ENCODE results near the gene HADH. TPM values are rescaled to one million over a fixed set of nuclear protein-coding genes. Genes with fewer than 3 reads are reported as not detected.
"Not testable (repeated sequence)": the region's sequence is repeated elsewhere in the genome, so short reads cannot be mapped to it uniquely, and the experiment has no call there.

HADH gene
- polyA plus RNA-seq, result 195 TPM
- long read RNA-seq, donor 1, full-length matches to known transcripts, result 91 of 133 reads
- long read RNA-seq, donor 1, partial matches to known transcripts, result 34 of 133 reads
- long read RNA-seq, donor 1, other reads (novel, unspliced or antisense), result 8 of 133 reads
- long read RNA-seq, donor 2, full-length matches to known transcripts, result 143 of 230 reads
- long read RNA-seq, donor 2, partial matches to known transcripts, result 76 of 230 reads
- long read RNA-seq, donor 2, other reads (novel, unspliced or antisense), result 11 of 230 reads
- long read RNA-seq, donor 3, full-length matches to known transcripts, result 191 of 274 reads
- long read RNA-seq, donor 3, partial matches to known transcripts, result 62 of 274 reads
- long read RNA-seq, donor 3, other reads (novel, unspliced or antisense), result 21 of 274 reads
- long read RNA-seq, donor 4, transcript HADH-201 (8 exons, 1,912 nt), result major isoform, 18 of 35 reads
- long read RNA-seq, donor 4, partial matches to known transcripts, result 17 of 35 reads
- long read RNA-seq, donor 4, other reads (novel, unspliced or antisense), result 0 of 35 reads
- long read RNA-seq, donor 5, full-length matches to known transcripts, result 39 of 39 reads
- long read RNA-seq, donor 5, partial matches to known transcripts, result 0 of 39 reads
- long read RNA-seq, donor 5, other reads (novel, unspliced or antisense), result 0 of 39 reads
- long read RNA-seq, donor 6, full-length matches to known transcripts, result 100 of 181 reads
- long read RNA-seq, donor 6, partial matches to known transcripts, result 61 of 181 reads
- long read RNA-seq, donor 6, other reads (novel, unspliced or antisense), result 20 of 181 reads
- long read RNA-seq, donor 7, full-length matches to known transcripts, result 24 of 24 reads
- long read RNA-seq, donor 7, partial matches to known transcripts, result 0 of 24 reads
- long read RNA-seq, donor 7, other reads (novel, unspliced or antisense), result 0 of 24 reads
- long read RNA-seq, donor 8, full-length matches to known transcripts, result 169 of 258 reads
- long read RNA-seq, donor 8, partial matches to known transcripts, result 80 of 258 reads
- long read RNA-seq, donor 8, other reads (novel, unspliced or antisense), result 9 of 258 reads
- long read RNA-seq, donor 9, full-length matches to known transcripts, result 116 of 205 reads
- long read RNA-seq, donor 9, partial matches to known transcripts, result 84 of 205 reads
- long read RNA-seq, donor 9, other reads (novel, unspliced or antisense), result 5 of 205 reads
- long read RNA-seq, donor 10, full-length matches to known transcripts, result 128 of 152 reads
- long read RNA-seq, donor 10, partial matches to known transcripts, result 13 of 152 reads
- long read RNA-seq, donor 10, other reads (novel, unspliced or antisense), result 11 of 152 reads
- long read RNA-seq, donor 11, full-length matches to known transcripts, result 85 of 96 reads
- long read RNA-seq, donor 11, partial matches to known transcripts, result 6 of 96 reads
- long read RNA-seq, donor 11, other reads (novel, unspliced or antisense), result 5 of 96 reads

- WGBS (ENCODE audit: insufficient coverage, low lambda C conversion rate), result no CpG with 5 or more reads among the region's 78 CpGs
- Histone ChIP-seq H3K27me3 (ENCODE audit: control insufficient read depth, insufficient read depth, low read length) (no peaks in the 10 kb centered on the region), H3K27ac (ENCODE audit: low read length) (peak within 1 kb of the TSS; percentile 76), H3K9me3 (ENCODE audit: control insufficient read depth, low read depth, low read length) (no peaks in the 10 kb centered on the region), H3K4me3 (ENCODE audit: low read length) (peak within 1 kb of the TSS; percentile 92), H3K36me3 (ENCODE audit: control insufficient read depth, insufficient read depth, low read length) (no peaks in the 10 kb centered on the region), H3K4me1 (ENCODE audit: control insufficient read depth, insufficient read depth, low read length) (peaks cover 32% of the 10 kb centered on the region)
- DNase-seq, result peak; percentile 96
These were observed at the start of gene HADH for GRCh38 chr4:107989537-107990386. Gene HADH, plus strand, starts transcription at chr4:107989889. Its CDS starts 44 bp downstream, at chr4:107989933.

- Histone ChIP-seq H3K27ac (ENCODE audit: low read length) (no peak overlapping the region), H3K9me3 (ENCODE audit: control insufficient read depth, low read depth, low read length) (no peaks in the 10 kb centered on the region), H3K4me1 (ENCODE audit: control insufficient read depth, insufficient read depth, low read length) (no peaks in the 10 kb centered on the region), H3K36me3 (ENCODE audit: control insufficient read depth, insufficient read depth, low read length) (peaks cover 14% of the 10 kb centered on the region), H3K27me3 (ENCODE audit: control insufficient read depth, insufficient read depth, low read length) (no peaks in the 10 kb centered on the region), H3K4me3 (ENCODE audit: low read length) (no peak overlapping the region)
- 100% methylated on average over 1 of the region's 3 CpGs for WGBS (ENCODE audit: insufficient coverage, low lambda C conversion rate)
- DNase-seq, result no peak
These were observed 43.9 kb upstream of the HADH start for GRCh38 chr4:107945809-107946208.

- no peak for DNase-seq
- WGBS (ENCODE audit: insufficient coverage, low lambda C conversion rate), result 80% methylated on average over 1 of the region's 2 CpGs
- H3K36me3 ChIP-seq (ENCODE audit: control insufficient read depth, insufficient read depth, low read length), result peaks cover 12% of the 10 kb centered on the region
These were observed 38.7 kb upstream of the HADH start for GRCh38 chr4:107950746-107951540.

GRCh38 chr4:107951551-107951950, 38.1 kb upstream of the HADH start:
- H3K27me3 ChIP-seq (ENCODE audit: control insufficient read depth, insufficient read depth, low read length), result no peaks in the 10 kb centered on the region
- H3K9me3 ChIP-seq (ENCODE audit: control insufficient read depth, low read depth, low read length), result peaks cover under 1% of the 10 kb centered on the region
- no peak for DNase-seq
- peaks cover 12% of the 10 kb centered on the region for H3K36me3 ChIP-seq (ENCODE audit: control insufficient read depth, insufficient read depth, low read length)
- no peak overlapping the region for H3K27ac ChIP-seq (ENCODE audit: low read length)
- H3K4me3 ChIP-seq (ENCODE audit: low read length), result no peak overlapping the region
- H3K4me1 ChIP-seq (ENCODE audit: control insufficient read depth, insufficient read depth, low read length), result no peaks in the 10 kb centered on the region

More at GRCh38 chr4:107950746-107951540, 38.7 kb upstream of the HADH start:
- no peak overlapping the region for H3K4me3 ChIP-seq (ENCODE audit: low read length)
- H3K4me1 ChIP-seq (ENCODE audit: control insufficient read depth, insufficient read depth, low read length), result no peaks in the 10 kb centered on the region
- H3K27ac ChIP-seq (ENCODE audit: low read length), result no peak overlapping the region
- H3K27me3 ChIP-seq (ENCODE audit: control insufficient read depth, insufficient read depth, low read length), result no peaks in the 10 kb centered on the region
- H3K9me3 ChIP-seq (ENCODE audit: control insufficient read depth, low read depth, low read length), result no peaks in the 10 kb centered on the region

- Histone ChIP-seq H3K36me3 (ENCODE audit: control insufficient read depth, insufficient read depth, low read length) (no peaks in the 10 kb centered on the region), H3K27ac (ENCODE audit: low read length) (no peak overlapping the region), H3K4me1 (ENCODE audit: control insufficient read depth, insufficient read depth, low read length) (no peaks in the 10 kb centered on the region), H3K4me3 (ENCODE audit: low read length) (no peak overlapping the region), H3K27me3 (ENCODE audit: control insufficient read depth, insufficient read depth, low read length) (no peaks in the 10 kb centered on the region), H3K9me3 (ENCODE audit: control insufficient read depth, low read depth, low read length) (peaks cover 6% of the 10 kb centered on the region)
- 100% methylated on average over 1 of the region's 1 CpG for WGBS (ENCODE audit: insufficient coverage, low lambda C conversion rate)
- no peak for DNase-seq
These were observed 33.7 kb upstream of the HADH start for GRCh38 chr4:107956011-107956410.

- Histone ChIP-seq H3K36me3 (ENCODE audit: control insufficient read depth, insufficient read depth, low read length) (no peaks in the 10 kb centered on the region), H3K4me1 (ENCODE audit: control insufficient read depth, insufficient read depth, low read length) (peaks cover 1% of the 10 kb centered on the region), H3K9me3 (ENCODE audit: control insufficient read depth, low read depth, low read length) (no peaks in the 10 kb centered on the region), H3K27me3 (ENCODE audit: control insufficient read depth, insufficient read depth, low read length) (no peaks in the 10 kb centered on the region), H3K4me3 (ENCODE audit: low read length) (no peak overlapping the region), H3K27ac (ENCODE audit: low read length) (no peak overlapping the region)
- WGBS (ENCODE audit: insufficient coverage, low lambda C conversion rate), result no CpG with 5 or more reads among the region's 4 CpGs
- DNase-seq, result no peak
These were observed 22.8 kb upstream of the HADH start for GRCh38 chr4:107966903-107967302.

- H3K27ac ChIP-seq (ENCODE audit: low read length); H3K9me3 ChIP-seq (ENCODE audit: control insufficient read depth, low read depth, low read length); H3K36me3 ChIP-seq (ENCODE audit: control insufficient read depth, insufficient read depth, low read length); H3K27me3 ChIP-seq (ENCODE audit: control insufficient read depth, insufficient read depth, low read length); DNase-seq; H3K4me3 ChIP-seq (ENCODE audit: low read length); H3K4me1 ChIP-seq (ENCODE audit: control insufficient read depth, insufficient read depth, low read length): not testable (repeated sequence)
These were observed 22.2 kb upstream of the HADH start for GRCh38 chr4:107967519-107967918.

GRCh38 chr4:107967921-107968320, 21.8 kb upstream of the HADH start:
- H3K9me3 ChIP-seq (ENCODE audit: control insufficient read depth, low read depth, low read length); H3K4me3 ChIP-seq (ENCODE audit: low read length); H3K4me1 ChIP-seq (ENCODE audit: control insufficient read depth, insufficient read depth, low read length); H3K36me3 ChIP-seq (ENCODE audit: control insufficient read depth, insufficient read depth, low read length); H3K27me3 ChIP-seq (ENCODE audit: control insufficient read depth, insufficient read depth, low read length); DNase-seq; H3K27ac ChIP-seq (ENCODE audit: low read length): not testable (repeated sequence)
- 100% methylated on average over 1 of the region's 1 CpG for WGBS (ENCODE audit: insufficient coverage, low lambda C conversion rate)
